Heart left ventricle (tissue), 16 donors: Measurements from ENCODE around the gene EPN2. TPM values are rescaled to one million over a fixed set of nuclear protein-coding genes. Genes with fewer than 3 reads are reported as not detected.

Source experiments
- ATAC-seq, 4 donors: fragments of 200-7000 bp; cut with Tn5 transposase; one replicate each; pipeline ENCODE4 v1.9.1; 2020 to 2022; ENCODE audit warnings: moderate library complexity in 4 of 4, mild to moderate bottlenecking in 3 of 4, moderate number of reproducible peaks in 1 of 4
- DNase-seq, 5 donors: peaks; one replicate each; pipeline ENCODE4 v3.0.0-alpha.2; 2020
- H3K27ac ChIP-seq, 12 donors: fragments of 200-600 bp; sonication (generic) in 4 of 12; one replicate each; pipeline versions ENCODE4 v1.5.0 to v1.8.0; 2016 to 2022; ENCODE audit warnings: mild to moderate bottlenecking in 2 of 12
- H3K27me3 ChIP-seq, 9 donors: fragments of 200-600 bp; sonication (generic) in 2 of 9; one replicate each; pipeline versions ENCODE4 v1.5.1 to v1.8.0; 2016 to 2022; ENCODE audit warnings: mild to moderate bottlenecking in 3 of 9
- H3K36me3 ChIP-seq, 9 donors: fragments of 200-600 bp; sonication (generic) in 2 of 9; one replicate each; pipeline versions ENCODE4 v1.5.0 to v1.8.0; 2018 to 2022; ENCODE audit warnings: mild to moderate bottlenecking in 2 of 9
- H3K4me1 ChIP-seq, 12 donors: fragments of 200-600 bp; sonication (generic) in 4 of 12; one replicate each; pipeline versions ENCODE4 v1.5.0 to v1.8.0; 2016 to 2022; ENCODE audit warnings: mild to moderate bottlenecking in 3 of 12
- H3K4me3 ChIP-seq, 12 donors: fragments of 200-600 bp; sonication (generic) in 4 of 12; one replicate each; pipeline versions ENCODE4 v1.5.0 to v1.8.0; 2017 to 2022; ENCODE audit warnings: mild to moderate bottlenecking in 9 of 12, moderate library complexity in 4 of 12
- H3K9me3 ChIP-seq, 12 donors: fragments of 200-600 bp; sonication (generic) in 4 of 12; one replicate each; pipeline versions ENCODE4 v1.5.0 to v1.8.0; 2016 to 2022; ENCODE audit warnings: mild to moderate bottlenecking in 1 of 12
- POLR2A ChIP-seq, 2 donors: fragments of 450-650 bp; IDR thresholded peaks; one replicate each; pipeline ENCODE4 v1.6.1; 2017; ENCODE audit warnings: antibody characterized with exemption in 2 of 2, mild to moderate bottlenecking in 2 of 2, moderate library complexity in 2 of 2
- WGBS, 4 donors: extraction: QIAGEN DNeasy Blood & Tissue Kit in 2 of 4; methylation state at CpG; one replicate each; pipeline versions ENCODE4 v1.1.5 to v1.1.7; 2013 to 2018; 5-methylcytosine and 5-hydroxymethylcytosine counted together
- intact Hi-C, 10 donors: fragments of 100-400 bp; cut with DNase I; formaldehyde crosslinking; loops; one replicate each; pipeline versions ENCODE4 v1.11.1 to v1.14.2; 2022
- polyA plus RNA-seq, 2 donors: library from polyadenylated mRNA; stranded (reverse); fragments of 200-250 nt; gene quantifications; one replicate each; pipeline ENCODE4 v1.2.3, GENCODE V29; 2013
- total RNA-seq, 9 donors: library from RNA; depleted of rRNA in 2 of 9; stranded (reverse); fragments of >200 nt in 2 of 9; fragmentation: NEBNext Ultra II Directional in 3 of 9; extraction: Animal tissue kit (Norgen Biotek cat#: 25700) in 3 of 9; gene quantifications; one replicate each; pipeline versions ENCODE4 v1.1.0 to v1.2.4, GENCODE V29; 2016 to 2023
- TF ChIP-seq, protein P1 (sequence below), 12 donors: fragments of 200-600 bp; sonication (generic) in 4 of 12; IDR thresholded peaks; one replicate each; pipeline versions ENCODE4 v1.5.0 to v1.8.0; 2018 to 2022; ENCODE audit warnings: antibody characterized with exemption in 12 of 12, mild to moderate bottlenecking in 5 of 12
- donor health status: ischemic (EF 13 %, LVEDD 7.1; RV severe dilation, severe dysfunction).
- donor health status: healthy with polysubstance abuse.
- donor health status: DM: no; HTN: yes; CAD: no.
- donor health status: DM: no; HTN: no; CAD: no.
- donor health status: ischemic (EF 25% LVEDD 6.9; RV normal size, moderate dysfunction).
- donor health status: ischemic (EF 25% LVEDD 5.7; RV mildly dilated, moderate dysfunction).
- donor health status: healthy.
- donor health status: DM: yes; HTN: yes; CAD: no.
- donor health status: ischemic (EF 35%, LVEDD 5.7; RV mildly dilated, moderate dysfunction).
- donor health status: nonischemic (EF 11% LVEDD 7.7; RV severe dilation, severe dysfunction).
- donor health status: DM: yes; HTN: yes; CAD: no.
- donor health status: PGD.
- donor health status: ischemic (EF 29% LVEDD 5.4; RV normal size, mild dysfunction).
- donor health status: nonischemic (EF 23%, LVEDD 6.1; RV moderate dilation, normal function).

Gene EPN2
- total and polyA plus RNA-seq, 11 donors, result 26.4 to 114 (median 72.0) TPM

DNA sequence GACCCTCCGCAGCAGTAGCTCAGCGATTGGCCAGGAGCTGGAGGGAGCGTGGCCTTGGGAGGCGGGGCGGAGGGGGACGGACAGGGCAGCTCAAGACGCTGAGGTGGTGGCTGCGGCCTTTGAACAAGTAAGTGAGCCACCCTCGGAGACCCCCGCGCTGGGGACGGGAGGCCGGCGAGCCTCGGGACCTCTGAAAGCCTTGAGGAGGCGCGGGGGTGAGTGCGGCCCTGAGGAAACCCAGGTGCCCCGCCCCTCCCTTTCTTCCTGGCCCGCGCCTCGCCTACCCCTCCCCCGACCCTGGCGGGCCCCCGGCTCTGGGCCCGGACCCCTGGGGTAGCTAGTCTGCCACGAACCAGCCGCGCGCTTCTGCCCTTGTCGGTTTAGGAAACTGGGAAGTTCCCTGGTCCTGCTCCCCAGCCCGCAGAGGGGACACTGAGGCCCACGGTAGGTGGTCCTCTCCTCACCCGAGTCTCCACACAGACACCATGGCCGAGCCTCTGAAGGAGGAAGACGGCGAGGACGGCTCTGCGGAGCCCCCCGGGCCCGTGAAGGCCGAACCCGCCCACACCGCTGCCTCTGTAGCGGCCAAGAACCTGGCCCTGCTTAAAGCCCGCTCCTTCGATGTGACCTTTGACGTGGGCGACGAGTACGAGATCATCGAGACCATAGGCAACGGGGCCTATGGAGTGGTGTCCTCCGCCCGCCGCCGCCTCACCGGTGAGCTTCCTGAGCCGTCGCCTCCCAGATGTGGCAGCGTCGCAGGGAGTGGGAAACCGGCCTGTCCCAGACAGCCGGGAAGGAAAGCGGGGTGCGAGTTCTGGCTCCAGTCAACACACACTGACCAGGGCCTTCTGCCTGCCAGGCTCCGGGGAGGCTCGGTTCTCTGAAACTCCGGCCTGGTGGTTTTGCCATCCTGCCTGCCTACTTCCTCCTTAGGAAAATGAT, 141.5 kb downstream of the EPN2 start, which contains the start of gene MAPK7:
Gene MAPK7, plus strand, starts transcription at position 83 of the 945 bp plus-strand sequence. Its CDS starts 403 bp downstream, at position 486.
- WGBS, 4 donors, result 4 to 7% (median 5%) methylated on average over 21 to 69 of the region's 69 CpGs
- peak in 1 of 4 donors; percentile 11 for ATAC-seq
- H3K27me3 ChIP-seq, result no peaks in the 10 kb centered on the region

GRCh38 chr17:19379361-19380065, 142.3 kb downstream of the EPN2 start:
- intact Hi-C loops, result loop anchor here in 1 of 10 donors (5.0 to 10.0 kb wide), 2 partner anchors 68 to 265 kb away; partner anchors contain the start of gene ALDH3A2
- DNase-seq, result no peak
- TF ChIP-seq, protein P1, sequence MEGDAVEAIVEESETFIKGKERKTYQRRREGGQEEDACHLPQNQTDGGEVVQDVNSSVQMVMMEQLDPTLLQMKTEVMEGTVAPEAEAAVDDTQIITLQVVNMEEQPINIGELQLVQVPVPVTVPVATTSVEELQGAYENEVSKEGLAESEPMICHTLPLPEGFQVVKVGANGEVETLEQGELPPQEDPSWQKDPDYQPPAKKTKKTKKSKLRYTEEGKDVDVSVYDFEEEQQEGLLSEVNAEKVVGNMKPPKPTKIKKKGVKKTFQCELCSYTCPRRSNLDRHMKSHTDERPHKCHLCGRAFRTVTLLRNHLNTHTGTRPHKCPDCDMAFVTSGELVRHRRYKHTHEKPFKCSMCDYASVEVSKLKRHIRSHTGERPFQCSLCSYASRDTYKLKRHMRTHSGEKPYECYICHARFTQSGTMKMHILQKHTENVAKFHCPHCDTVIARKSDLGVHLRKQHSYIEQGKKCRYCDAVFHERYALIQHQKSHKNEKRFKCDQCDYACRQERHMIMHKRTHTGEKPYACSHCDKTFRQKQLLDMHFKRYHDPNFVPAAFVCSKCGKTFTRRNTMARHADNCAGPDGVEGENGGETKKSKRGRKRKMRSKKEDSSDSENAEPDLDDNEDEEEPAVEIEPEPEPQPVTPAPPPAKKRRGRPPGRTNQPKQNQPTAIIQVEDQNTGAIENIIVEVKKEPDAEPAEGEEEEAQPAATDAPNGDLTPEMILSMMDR (IDR thresholded peaks at IDR 0.05), result no peak
- TF ChIP-seq POLR2A (IDR thresholded peaks at IDR 0.05), result no peak

More for the DNA sequence above, 141.5 kb downstream of the EPN2 start, which contains the start of gene MAPK7:
- Histone ChIP-seq H3K36me3 (peaks cover 0 to 45% (median 43%) of the 10 kb centered on the region in 9 donors), H3K27ac (peak within 1 kb of the TSS; percentile 71 to 99 (median 94)), H3K4me3 (peak within 1 kb of the TSS; percentile 65 to 97 (median 80)), H3K4me1 (peaks cover 0 to 35% (median 17%) of the 10 kb centered on the region in 12 donors), H3K9me3 (no peaks in the 10 kb centered on the region)
- peak in 1 of 2 donors; percentile 30 for TF ChIP-seq POLR2A (IDR thresholded peaks at IDR 0.05)
- TF ChIP-seq, protein P1 (IDR thresholded peaks at IDR 0.05), result no peak
- DNase-seq, result peak in 1 of 5 donors; percentile 46
- intact Hi-C loops, result loop anchor here in 1 of 10 donors (5.0 to 10.0 kb wide), 2 partner anchors 69 to 266 kb away; partner anchors contain the start of gene ALDH3A2

DNA sequence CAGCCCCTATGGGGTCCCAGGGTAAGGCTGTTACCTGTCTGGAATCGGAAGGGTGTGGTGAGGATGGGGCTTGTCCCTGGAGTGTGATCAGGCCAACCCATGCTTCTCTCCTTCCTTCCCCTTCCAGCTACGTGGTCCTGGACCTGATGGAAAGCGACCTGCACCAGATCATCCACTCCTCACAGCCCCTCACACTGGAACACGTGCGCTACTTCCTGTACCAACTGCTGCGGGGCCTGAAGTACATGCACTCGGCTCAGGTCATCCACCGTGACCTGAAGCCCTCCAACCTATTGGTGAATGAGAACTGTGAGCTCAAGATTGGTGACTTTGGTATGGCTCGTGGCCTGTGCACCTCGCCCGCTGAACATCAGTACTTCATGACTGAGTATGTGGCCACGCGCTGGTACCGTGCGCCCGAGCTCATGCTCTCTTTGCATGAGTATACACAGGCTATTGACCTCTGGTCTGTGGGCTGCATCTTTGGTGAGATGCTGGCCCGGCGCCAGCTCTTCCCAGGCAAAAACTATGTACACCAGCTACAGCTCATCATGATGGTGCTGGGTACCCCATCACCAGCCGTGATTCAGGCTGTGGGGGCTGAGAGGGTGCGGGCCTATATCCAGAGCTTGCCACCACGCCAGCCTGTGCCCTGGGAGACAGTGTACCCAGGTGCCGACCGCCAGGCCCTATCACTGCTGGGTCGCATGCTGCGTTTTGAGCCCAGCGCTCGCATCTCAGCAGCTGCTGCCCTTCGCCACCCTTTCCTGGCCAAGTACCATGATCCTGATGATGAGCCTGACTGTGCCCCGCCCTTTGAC, 143.5 kb downstream of the EPN2 start:
- H3K36me3 ChIP-seq, result peaks cover 0 to 64% (median 52%) of the 10 kb centered on the region in 9 donors
- DNase-seq, result no peak
- no peak overlapping the region for H3K4me3 ChIP-seq
- WGBS, 4 donors, result 88 to 95% (median 92%) methylated on average over 26 to 29 of the region's 29 CpGs
- H3K9me3 ChIP-seq, result no peaks in the 10 kb centered on the region
- TF ChIP-seq, protein P1 (IDR thresholded peaks at IDR 0.05), result no peak
- no peak for TF ChIP-seq POLR2A (IDR thresholded peaks at IDR 0.05)
- ATAC-seq, result no peak
- H3K27ac ChIP-seq, result no peak overlapping the region
- H3K27me3 ChIP-seq, result no peaks in the 10 kb centered on the region
- intact Hi-C loops, result no loop called here
- peaks cover 5 to 55% (median 37%) of the 10 kb centered on the region in 12 donors for H3K4me1 ChIP-seq

More at GRCh38 chr17:19379361-19380065, 142.3 kb downstream of the EPN2 start:
- Histone ChIP-seq H3K27me3 (no peaks in the 10 kb centered on the region), H3K4me1 (peaks cover 0 to 43% (median 25%) of the 10 kb centered on the region in 12 donors), H3K9me3 (no peaks in the 10 kb centered on the region), H3K27ac (peak overlapping the region in 6 of 12 donors; percentile 80 to 98 (median 96)), H3K4me3 (peak overlapping the region in 10 of 12 donors; percentile 65 to 97 (median 81)), H3K36me3 (peaks cover 0 to 54% (median 51%) of the 10 kb centered on the region in 9 donors)
- no peak for ATAC-seq
- 76 to 81% (median 80%) methylated on average over 13 of the region's 13 CpGs for WGBS, 4 donors
